Measurements from ENCODE around the gene MALAT1. TPM values are rescaled to one million over a fixed set of nuclear protein-coding genes. Genes with fewer than 3 reads are reported as not detected.

MALAT1 gene
- total and polyA plus RNA-seq, 2 of the 13 experiments (the other 11 are each of a cell fraction or from before 2014, with no cell fraction given) = 143 to 1,237 TPM

DNA sequence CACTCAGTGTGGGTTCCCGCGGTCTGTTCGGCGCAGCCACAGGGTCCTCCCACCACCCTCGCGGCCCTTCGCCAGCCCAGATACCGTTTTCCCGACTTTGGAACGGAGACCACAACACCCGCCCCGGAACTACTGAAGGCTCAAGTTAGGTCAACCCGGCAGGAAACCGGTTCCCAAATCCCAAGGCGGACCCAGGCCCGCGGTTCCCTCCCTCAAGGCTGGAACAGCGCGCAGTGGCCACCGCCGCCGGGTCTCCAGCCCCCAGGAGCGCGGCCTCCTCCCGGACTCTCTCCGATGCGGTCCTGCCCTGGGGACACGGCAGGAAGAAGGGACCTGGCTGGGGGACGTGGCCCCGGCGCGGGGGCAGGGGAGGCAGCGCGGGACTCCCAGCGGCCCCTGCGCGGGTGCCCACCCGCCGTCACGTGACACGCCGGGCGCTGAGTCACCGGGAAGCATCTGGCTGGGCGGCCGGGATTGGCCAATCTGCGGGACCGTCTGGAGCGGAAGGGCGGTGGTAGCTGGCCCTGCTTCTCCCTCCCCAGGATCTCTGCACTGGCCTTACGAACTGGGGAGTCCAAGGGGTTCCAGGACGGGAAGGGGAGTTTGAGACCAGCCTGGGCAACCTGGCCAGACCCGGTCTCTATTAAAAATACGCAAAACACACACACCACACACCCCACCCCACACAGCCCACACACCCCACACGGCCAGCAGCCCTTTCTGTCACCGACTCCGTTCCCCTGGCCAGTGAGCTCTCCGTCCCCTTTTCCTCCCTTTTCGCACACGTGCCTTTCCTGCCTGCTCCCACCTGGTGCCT lies 21.5 kb upstream of the MALAT1 start (continued):
- TF ChIP-seq, protein P1, sequence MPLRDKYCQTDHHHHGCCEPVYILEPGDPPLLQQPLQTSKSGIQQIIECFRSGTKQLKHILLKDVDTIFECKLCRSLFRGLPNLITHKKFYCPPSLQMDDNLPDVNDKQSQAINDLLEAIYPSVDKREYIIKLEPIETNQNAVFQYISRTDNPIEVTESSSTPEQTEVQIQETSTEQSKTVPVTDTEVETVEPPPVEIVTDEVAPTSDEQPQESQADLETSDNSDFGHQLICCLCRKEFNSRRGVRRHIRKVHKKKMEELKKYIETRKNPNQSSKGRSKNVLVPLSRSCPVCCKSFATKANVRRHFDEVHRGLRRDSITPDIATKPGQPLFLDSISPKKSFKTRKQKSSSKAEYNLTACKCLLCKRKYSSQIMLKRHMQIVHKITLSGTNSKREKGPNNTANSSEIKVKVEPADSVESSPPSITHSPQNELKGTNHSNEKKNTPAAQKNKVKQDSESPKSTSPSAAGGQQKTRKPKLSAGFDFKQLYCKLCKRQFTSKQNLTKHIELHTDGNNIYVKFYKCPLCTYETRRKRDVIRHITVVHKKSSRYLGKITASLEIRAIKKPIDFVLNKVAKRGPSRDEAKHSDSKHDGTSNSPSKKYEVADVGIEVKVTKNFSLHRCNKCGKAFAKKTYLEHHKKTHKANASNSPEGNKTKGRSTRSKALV (CRISPR knock-in tag; IDR thresholded peaks at IDR 0.05) = no peak; the same call in 1 of the 2 replicates
- TF ChIP-seq ZNF891 (CRISPR knock-in tag; IDR thresholded peaks at IDR 0.05) = no peak
- peak; percentile 66 for TF ChIP-seq ATF7-NPFF (CRISPR knock-in tag; IDR thresholded peaks at IDR 0.05; ENCODE audit: low read depth)
- TF ChIP-seq FOXA3 (CRISPR knock-in tag; IDR thresholded peaks at IDR 0.05) = no peak; the same call in 1 of the 2 replicates
- TF ChIP-seq ZBTB38 (CRISPR knock-in tag; IDR thresholded peaks at IDR 0.05) = peak; percentile 78; the same call in 1 of the 2 replicates
- no peak for TF ChIP-seq XRCC5 (optimal IDR thresholded peaks at IDR 0.05; ENCODE audit: low read length)
- TF ChIP-seq, protein P2, sequence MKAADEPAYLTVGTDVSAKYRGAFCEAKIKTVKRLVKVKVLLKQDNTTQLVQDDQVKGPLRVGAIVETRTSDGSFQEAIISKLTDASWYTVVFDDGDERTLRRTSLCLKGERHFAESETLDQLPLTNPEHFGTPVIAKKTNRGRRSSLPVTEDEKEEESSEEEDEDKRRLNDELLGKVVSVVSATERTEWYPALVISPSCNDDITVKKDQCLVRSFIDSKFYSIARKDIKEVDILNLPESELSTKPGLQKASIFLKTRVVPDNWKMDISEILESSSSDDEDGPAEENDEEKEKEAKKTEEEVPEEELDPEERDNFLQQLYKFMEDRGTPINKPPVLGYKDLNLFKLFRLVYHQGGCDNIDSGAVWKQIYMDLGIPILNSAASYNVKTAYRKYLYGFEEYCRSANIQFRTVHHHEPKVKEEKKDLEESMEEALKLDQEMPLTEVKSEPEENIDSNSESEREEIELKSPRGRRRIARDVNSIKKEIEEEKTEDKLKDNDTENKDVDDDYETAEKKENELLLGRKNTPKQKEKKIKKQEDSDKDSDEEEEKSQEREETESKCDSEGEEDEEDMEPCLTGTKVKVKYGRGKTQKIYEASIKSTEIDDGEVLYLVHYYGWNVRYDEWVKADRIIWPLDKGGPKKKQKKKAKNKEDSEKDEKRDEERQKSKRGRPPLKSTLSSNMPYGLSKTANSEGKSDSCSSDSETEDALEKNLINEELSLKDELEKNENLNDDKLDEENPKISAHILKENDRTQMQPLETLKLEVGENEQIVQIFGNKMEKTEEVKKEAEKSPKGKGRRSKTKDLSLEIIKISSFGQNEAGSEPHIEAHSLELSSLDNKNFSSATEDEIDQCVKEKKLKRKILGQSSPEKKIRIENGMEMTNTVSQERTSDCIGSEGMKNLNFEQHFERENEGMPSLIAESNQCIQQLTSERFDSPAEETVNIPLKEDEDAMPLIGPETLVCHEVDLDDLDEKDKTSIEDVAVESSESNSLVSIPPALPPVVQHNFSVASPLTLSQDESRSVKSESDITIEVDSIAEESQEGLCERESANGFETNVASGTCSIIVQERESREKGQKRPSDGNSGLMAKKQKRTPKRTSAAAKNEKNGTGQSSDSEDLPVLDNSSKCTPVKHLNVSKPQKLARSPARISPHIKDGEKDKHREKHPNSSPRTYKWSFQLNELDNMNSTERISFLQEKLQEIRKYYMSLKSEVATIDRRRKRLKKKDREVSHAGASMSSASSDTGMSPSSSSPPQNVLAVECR (CRISPR knock-in tag; IDR thresholded peaks at IDR 0.05; ENCODE audit: borderline replicate concordance) = peak; percentile 87
- 0 out of 2 replicates have a peak, but pooled peaks have one; percentile 59 for TF ChIP-seq SNAPC4 (CRISPR knock-in tag; IDR thresholded peaks at IDR 0.05)
- TF ChIP-seq ZIK1 (CRISPR knock-in tag; IDR thresholded peaks at IDR 0.05; ENCODE audit: borderline replicate concordance, low read depth) = peak; percentile 72; the same call in 1 of the 2 replicates
- no peak for TF ChIP-seq ONECUT2 (CRISPR knock-in tag; IDR thresholded peaks at IDR 0.05)
- 0 out of 2 replicates have a peak, but pooled peaks have one; percentile 25 for TF ChIP-seq TERF1 (CRISPR knock-in tag; IDR thresholded peaks at IDR 0.05)
- no peak for TF ChIP-seq PBX3 (CRISPR knock-in tag; IDR thresholded peaks at IDR 0.05; ENCODE audit: borderline replicate concordance)
- TF ChIP-seq TCF7L2 (IDR thresholded peaks at IDR 0.05; ENCODE audit: low read depth, low read length) = no peak

Measured in HepG2 (cell line).